Mesothelial cell of epicardium (in vitro differentiated cells): ENCODE measurements around the gene ROPN1B. TPM values are rescaled to one million over a fixed set of nuclear protein-coding genes. Genes with fewer than 3 reads are reported as not detected.

Experiments used
- DNase-seq, 2 experiments: peaks; one replicate each; pipeline ENCODE4 v3.0.0; 2021; ENCODE audit warnings: low spot score in 2 of 2; ENCODE audit not compliant: unreplicated experiment in 2 of 2
- H3K27ac Mint-ChIP-seq: 2 replicates; pipeline ENCODE4 v1.8.0; 2021; ENCODE audit warnings: mixed read lengths
- H3K27me3 Mint-ChIP-seq: 2 replicates; pipeline ENCODE4 v1.8.0; 2021; ENCODE audit warnings: low read depth, mixed read lengths
- H3K36me3 Mint-ChIP-seq: 2 replicates; pipeline ENCODE4 v1.8.0; 2021; ENCODE audit warnings: mixed read lengths
- H3K4me1 Mint-ChIP-seq: 2 replicates; pipeline ENCODE4 v1.8.0; 2021; ENCODE audit warnings: mixed read lengths
- H3K4me3 Mint-ChIP-seq: 2 replicates; pipeline ENCODE4 v1.8.0; 2021; ENCODE audit warnings: mild to moderate bottlenecking, moderate library complexity, mixed read lengths
- H3K9me3 Mint-ChIP-seq: 2 replicates; pipeline ENCODE4 v1.8.0; 2021; ENCODE audit warnings: mixed read lengths
- CTCF ChIP-seq: fragments of 200-600 bp; sonication (generic); IDR thresholded peaks from one replicate; pipeline ENCODE4 v1.5.0; 2021; ENCODE audit warnings: antibody characterized with exemption; ENCODE audit not compliant: unreplicated experiment
- total RNA-seq: library from RNA; stranded (reverse); gene quantifications from 3 replicates; pipeline ENCODE4 v1.2.1, GENCODE V29; 2021

The ROPN1B gene
- total RNA-seq, 1 donor from 2014 or later: not detected

- H3K27me3 Mint-ChIP-seq: no peaks in the 10 kb centered on the region
- DNase-seq: no peak
- peaks cover 21% of the 10 kb centered on the region for H3K9me3 Mint-ChIP-seq
- TF ChIP-seq CTCF: no peak
- no peaks in the 10 kb centered on the region for H3K4me1 Mint-ChIP-seq
- no peak overlapping the region for H3K4me3 Mint-ChIP-seq
- no peak overlapping the region for H3K27ac Mint-ChIP-seq
- H3K36me3 Mint-ChIP-seq: peaks cover 43% of the 10 kb centered on the region
Observed at GRCh38 chr3:126025862-126026261, 56.9 kb downstream of the ROPN1B start.

GRCh38 chr3:126026277-126026751 is 57.3 kb downstream of the ROPN1B start:
- no peak overlapping the region for H3K4me3 Mint-ChIP-seq
- no peak for TF ChIP-seq CTCF
- no peak for DNase-seq

GRCh38 chr3:126026761-126027160 is 57.8 kb downstream of the ROPN1B start:
- Mint-ChIP-seq H3K4me3 (no peak overlapping the region), H3K36me3 (peaks cover 43% of the 10 kb centered on the region), H3K4me1 (no peaks in the 10 kb centered on the region), H3K9me3 (peaks cover 21% of the 10 kb centered on the region), H3K27me3 (no peaks in the 10 kb centered on the region), H3K27ac (no peak overlapping the region)
- no peak for TF ChIP-seq CTCF
- DNase-seq: no peak

More at GRCh38 chr3:126026277-126026751, 57.3 kb downstream of the ROPN1B start:
- peaks cover 41% of the 10 kb centered on the region for H3K36me3 Mint-ChIP-seq
- H3K27me3 Mint-ChIP-seq: no peaks in the 10 kb centered on the region
- H3K27ac Mint-ChIP-seq: no peak overlapping the region
- no peaks in the 10 kb centered on the region for H3K4me1 Mint-ChIP-seq
- peaks cover 21% of the 10 kb centered on the region for H3K9me3 Mint-ChIP-seq

GRCh38 chr3:126028096-126028495 is 59.1 kb downstream of the ROPN1B start:
- Mint-ChIP-seq H3K9me3 (peaks cover 21% of the 10 kb centered on the region), H3K27me3 (no peaks in the 10 kb centered on the region), H3K27ac (no peak overlapping the region), H3K36me3 (peaks cover 49% of the 10 kb centered on the region), H3K4me1 (no peaks in the 10 kb centered on the region), H3K4me3 (no peak overlapping the region)
- DNase-seq: no peak
- TF ChIP-seq CTCF: no peak

- Mint-ChIP-seq H3K27ac (no peak overlapping the region), H3K4me3 (no peak overlapping the region), H3K36me3 (peaks cover 51% of the 10 kb centered on the region), H3K27me3 (no peaks in the 10 kb centered on the region), H3K4me1 (no peaks in the 10 kb centered on the region), H3K9me3 (peaks cover 21% of the 10 kb centered on the region)
- TF ChIP-seq CTCF: no peak
- DNase-seq: no peak
Observed at GRCh38 chr3:126029241-126029640, 60.3 kb downstream of the ROPN1B start.

GRCh38 chr3:126030455-126030854 is 61.5 kb downstream of the ROPN1B start:
- Mint-ChIP-seq H3K4me3 (no peak overlapping the region), H3K9me3 (peaks cover 21% of the 10 kb centered on the region), H3K36me3 (peaks cover 54% of the 10 kb centered on the region), H3K27ac (no peak overlapping the region), H3K4me1 (no peaks in the 10 kb centered on the region), H3K27me3 (no peaks in the 10 kb centered on the region)
- TF ChIP-seq CTCF: no peak
- no peak for DNase-seq
